Sigmoid colon (tissue), 4 donors: ENCODE data around the gene PTPN3.

Experiments used
- EP300 ChIP-seq, 4 donors: sonication (generic); formaldehyde crosslinking; IDR thresholded peaks; one replicate each; pipeline ENCODE4 v1.6.1; 2017; ENCODE audit warnings: antibody characterized with exemption in 4 of 4
- POLR2A ChIP-seq, 2 donors: fragments of 450-650 bp; IDR thresholded peaks; one replicate each; pipeline ENCODE4 v1.6.1; 2016; ENCODE audit warnings: antibody characterized with exemption in 2 of 2, mild to moderate bottlenecking in 2 of 2, moderate library complexity in 2 of 2
- TF ChIP-seq, protein P1 (sequence below), 4 experiments: fragments of 450-650 bp in 3 of 4; fragments of 200-600 bp in 1 of 4; IDR thresholded peaks; one replicate each; pipeline ENCODE4 v1.5.1; 2016 to 2019; ENCODE audit warnings: antibody characterized with exemption in 4 of 4, mild to moderate bottlenecking in 3 of 4, moderate library complexity in 2 of 4

DNA sequence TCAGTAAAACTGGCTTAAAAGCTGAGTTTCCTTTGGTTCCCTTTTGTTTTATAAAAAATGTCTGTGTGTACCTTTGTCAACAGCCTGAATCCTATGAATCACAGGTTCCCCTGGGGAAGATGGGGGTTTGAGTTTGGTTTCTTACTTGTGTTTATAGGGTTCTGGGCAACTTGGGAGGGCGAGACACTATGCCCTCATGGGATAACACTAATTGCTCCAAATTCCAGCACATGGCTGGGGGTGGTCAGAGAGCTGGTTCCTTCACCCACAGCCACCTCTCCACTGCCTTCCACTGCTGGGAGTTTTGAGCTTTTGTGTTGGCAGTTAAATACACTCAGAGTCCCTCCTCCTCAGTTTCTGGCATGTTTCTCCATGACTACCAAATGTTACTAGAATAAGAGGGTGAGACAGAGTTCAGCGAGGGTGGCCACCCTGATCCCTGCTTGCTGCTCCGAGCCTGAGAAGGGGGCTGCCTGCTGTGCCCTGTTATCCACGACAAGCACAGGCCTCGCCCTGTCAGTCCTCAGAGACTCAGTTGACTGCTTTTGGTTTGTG lies 94.3 kb downstream of the PTPN3 start:
- TF ChIP-seq, protein P1, sequence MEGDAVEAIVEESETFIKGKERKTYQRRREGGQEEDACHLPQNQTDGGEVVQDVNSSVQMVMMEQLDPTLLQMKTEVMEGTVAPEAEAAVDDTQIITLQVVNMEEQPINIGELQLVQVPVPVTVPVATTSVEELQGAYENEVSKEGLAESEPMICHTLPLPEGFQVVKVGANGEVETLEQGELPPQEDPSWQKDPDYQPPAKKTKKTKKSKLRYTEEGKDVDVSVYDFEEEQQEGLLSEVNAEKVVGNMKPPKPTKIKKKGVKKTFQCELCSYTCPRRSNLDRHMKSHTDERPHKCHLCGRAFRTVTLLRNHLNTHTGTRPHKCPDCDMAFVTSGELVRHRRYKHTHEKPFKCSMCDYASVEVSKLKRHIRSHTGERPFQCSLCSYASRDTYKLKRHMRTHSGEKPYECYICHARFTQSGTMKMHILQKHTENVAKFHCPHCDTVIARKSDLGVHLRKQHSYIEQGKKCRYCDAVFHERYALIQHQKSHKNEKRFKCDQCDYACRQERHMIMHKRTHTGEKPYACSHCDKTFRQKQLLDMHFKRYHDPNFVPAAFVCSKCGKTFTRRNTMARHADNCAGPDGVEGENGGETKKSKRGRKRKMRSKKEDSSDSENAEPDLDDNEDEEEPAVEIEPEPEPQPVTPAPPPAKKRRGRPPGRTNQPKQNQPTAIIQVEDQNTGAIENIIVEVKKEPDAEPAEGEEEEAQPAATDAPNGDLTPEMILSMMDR (IDR thresholded peaks at IDR 0.05), result no peak
- TF ChIP-seq POLR2A (IDR thresholded peaks at IDR 0.05), result no peak
- TF ChIP-seq EP300 (IDR thresholded peaks at IDR 0.05), result no peak
